ENCODE measurements around the gene USP22.

- TF ChIP-seq, protein P1, sequence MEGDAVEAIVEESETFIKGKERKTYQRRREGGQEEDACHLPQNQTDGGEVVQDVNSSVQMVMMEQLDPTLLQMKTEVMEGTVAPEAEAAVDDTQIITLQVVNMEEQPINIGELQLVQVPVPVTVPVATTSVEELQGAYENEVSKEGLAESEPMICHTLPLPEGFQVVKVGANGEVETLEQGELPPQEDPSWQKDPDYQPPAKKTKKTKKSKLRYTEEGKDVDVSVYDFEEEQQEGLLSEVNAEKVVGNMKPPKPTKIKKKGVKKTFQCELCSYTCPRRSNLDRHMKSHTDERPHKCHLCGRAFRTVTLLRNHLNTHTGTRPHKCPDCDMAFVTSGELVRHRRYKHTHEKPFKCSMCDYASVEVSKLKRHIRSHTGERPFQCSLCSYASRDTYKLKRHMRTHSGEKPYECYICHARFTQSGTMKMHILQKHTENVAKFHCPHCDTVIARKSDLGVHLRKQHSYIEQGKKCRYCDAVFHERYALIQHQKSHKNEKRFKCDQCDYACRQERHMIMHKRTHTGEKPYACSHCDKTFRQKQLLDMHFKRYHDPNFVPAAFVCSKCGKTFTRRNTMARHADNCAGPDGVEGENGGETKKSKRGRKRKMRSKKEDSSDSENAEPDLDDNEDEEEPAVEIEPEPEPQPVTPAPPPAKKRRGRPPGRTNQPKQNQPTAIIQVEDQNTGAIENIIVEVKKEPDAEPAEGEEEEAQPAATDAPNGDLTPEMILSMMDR (IDR thresholded peaks at IDR 0.05) = no peak
- TF ChIP-seq POLR2A (IDR thresholded peaks at IDR 0.05) = no peak
Measured at GRCh38 chr17:21030375-21030774, 12.4 kb downstream of the USP22 start.

Measured in esophagus squamous epithelium (tissue), 4 donors.